ENCODE measurements around the gene ALDH1L2.

DNA sequence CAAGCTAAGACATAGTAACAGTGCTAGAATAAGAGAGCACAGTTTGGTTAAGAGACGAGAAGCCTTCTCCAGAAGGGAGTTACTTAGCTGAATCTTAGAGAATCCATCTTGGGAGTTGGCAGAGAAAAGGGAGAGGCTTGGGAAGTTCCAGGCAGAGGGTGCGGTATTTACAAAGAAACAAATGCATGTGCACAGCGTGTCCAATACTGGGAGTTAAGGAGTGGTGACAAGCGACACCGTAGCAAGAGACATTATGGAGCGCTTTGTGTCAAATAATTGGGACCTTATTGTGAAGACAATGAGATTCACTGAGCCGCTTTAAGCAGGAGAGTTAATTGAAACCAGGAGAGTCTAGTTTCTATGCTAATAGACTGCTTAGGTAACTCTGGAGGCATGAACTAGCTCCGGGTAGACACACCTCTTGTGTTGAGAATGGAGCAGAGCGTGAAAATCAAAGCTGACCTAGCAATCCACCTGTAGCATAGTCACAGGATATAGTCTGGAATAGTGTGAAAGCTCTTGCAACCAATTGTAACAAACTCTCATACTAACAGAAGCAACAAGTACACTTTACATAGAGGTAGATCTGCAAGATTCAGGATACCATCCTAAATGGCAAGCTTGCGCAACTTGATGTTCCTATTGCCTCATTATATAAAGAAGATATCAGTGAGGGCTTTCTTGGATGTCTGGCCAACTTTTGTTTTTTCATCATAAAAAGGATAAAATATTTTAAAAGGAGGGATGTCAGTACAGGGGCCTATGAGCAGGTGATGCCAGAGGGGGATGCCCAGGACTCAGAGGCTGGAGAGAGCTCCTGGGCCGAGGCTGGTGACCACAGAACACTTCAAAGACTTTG lies 5.3 kb downstream of the ALDH1L2 start:
- no peak for TF ChIP-seq STAG1 (CRISPR knock-in tag; IDR thresholded peaks at IDR 0.05; ENCODE audit: borderline replicate concordance)
- no peak for TF ChIP-seq HDAC3 (IDR thresholded peaks at IDR 0.05; ENCODE audit: borderline replicate concordance, partially characterized antibody)
- TF ChIP-seq, protein P1, sequence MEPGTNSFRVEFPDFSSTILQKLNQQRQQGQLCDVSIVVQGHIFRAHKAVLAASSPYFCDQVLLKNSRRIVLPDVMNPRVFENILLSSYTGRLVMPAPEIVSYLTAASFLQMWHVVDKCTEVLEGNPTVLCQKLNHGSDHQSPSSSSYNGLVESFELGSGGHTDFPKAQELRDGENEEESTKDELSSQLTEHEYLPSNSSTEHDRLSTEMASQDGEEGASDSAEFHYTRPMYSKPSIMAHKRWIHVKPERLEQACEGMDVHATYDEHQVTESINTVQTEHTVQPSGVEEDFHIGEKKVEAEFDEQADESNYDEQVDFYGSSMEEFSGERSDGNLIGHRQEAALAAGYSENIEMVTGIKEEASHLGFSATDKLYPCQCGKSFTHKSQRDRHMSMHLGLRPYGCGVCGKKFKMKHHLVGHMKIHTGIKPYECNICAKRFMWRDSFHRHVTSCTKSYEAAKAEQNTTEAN (CRISPR knock-in tag; IDR thresholded peaks at IDR 0.05) = no peak
- TF ChIP-seq KLF1 (tag; IDR thresholded peaks at IDR 0.05) = no peak
- no peak for TF ChIP-seq HDAC6 (IDR thresholded peaks at IDR 0.05; ENCODE audit: low read depth, low read length)
- no peak for TF ChIP-seq ATF1 (CRISPR knock-in tag; IDR thresholded peaks at IDR 0.05)
- TF ChIP-seq ATF1 (tag; IDR thresholded peaks at IDR 0.05) = no peak

All from K562 (cell line).